ENCODE measurements around the gene GCH1. TPM values are rescaled to one million over a fixed set of nuclear protein-coding genes. Genes with fewer than 3 reads are reported as not detected.

GCH1 gene
- total RNA-seq, 1 experiment from 2014 or later = 7.7 TPM

DNA sequence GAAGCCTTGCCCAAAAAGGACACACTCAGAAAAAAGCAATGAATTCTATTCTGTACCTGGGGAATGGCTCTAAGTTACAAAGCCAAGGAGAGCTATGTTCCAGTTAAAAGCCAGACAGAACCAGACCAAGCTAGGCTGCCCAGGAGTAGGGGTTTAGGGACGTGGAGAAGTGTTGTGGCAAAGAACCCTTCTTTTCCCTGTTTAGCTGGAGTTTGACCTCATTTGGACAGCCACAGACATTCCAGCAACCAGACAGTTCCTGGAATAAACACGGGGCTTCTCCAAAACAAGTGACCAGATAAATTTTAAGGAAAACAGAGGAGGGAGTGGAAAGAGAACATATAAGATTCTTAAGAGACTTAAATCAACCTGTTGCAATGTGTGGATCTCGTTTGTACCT, 62.3 kb downstream of the GCH1 start:
- no peaks in the 10 kb centered on the region for H3K36me3 ChIP-seq (ENCODE audit: insufficient read depth, low read length, poor library complexity, severe bottlenecking)
- H3K27ac ChIP-seq (ENCODE audit: low read depth, low read length, poor library complexity, severe bottlenecking) = no peak overlapping the region
- H3K4me1 ChIP-seq (ENCODE audit: insufficient read depth, low read length, poor library complexity, severe bottlenecking) = no peaks in the 10 kb centered on the region
- ChIA-PET CTCF (interaction anchor here (0.6 kb wide), 1 partner anchor 51 kb away, joined by 3 read pairs; no protein-coding TSS in a partner anchor), POLR2A (ENCODE audit: low non-redundant PET) (no interaction called here)
- DNase-seq (ENCODE audit: low spot score) = no peak
- TF ChIP-seq EZH2 (IDR thresholded peaks at IDR 0.05; ENCODE audit: borderline replicate concordance, low read depth, low read length, poor library complexity, severe bottlenecking) = no peak
- TF ChIP-seq, protein P1, sequence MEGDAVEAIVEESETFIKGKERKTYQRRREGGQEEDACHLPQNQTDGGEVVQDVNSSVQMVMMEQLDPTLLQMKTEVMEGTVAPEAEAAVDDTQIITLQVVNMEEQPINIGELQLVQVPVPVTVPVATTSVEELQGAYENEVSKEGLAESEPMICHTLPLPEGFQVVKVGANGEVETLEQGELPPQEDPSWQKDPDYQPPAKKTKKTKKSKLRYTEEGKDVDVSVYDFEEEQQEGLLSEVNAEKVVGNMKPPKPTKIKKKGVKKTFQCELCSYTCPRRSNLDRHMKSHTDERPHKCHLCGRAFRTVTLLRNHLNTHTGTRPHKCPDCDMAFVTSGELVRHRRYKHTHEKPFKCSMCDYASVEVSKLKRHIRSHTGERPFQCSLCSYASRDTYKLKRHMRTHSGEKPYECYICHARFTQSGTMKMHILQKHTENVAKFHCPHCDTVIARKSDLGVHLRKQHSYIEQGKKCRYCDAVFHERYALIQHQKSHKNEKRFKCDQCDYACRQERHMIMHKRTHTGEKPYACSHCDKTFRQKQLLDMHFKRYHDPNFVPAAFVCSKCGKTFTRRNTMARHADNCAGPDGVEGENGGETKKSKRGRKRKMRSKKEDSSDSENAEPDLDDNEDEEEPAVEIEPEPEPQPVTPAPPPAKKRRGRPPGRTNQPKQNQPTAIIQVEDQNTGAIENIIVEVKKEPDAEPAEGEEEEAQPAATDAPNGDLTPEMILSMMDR (conservative IDR thresholded peaks at IDR 0.05; ENCODE audit: low read depth, low read length) = no peak
- intact Hi-C loops (cut with micrococcal nuclease; ENCODE audit: unreplicated experiment) = no loop called here
- BruUV-seq (replicated peaks) = no TSS peak
- no peaks in the 10 kb centered on the region for H3K9me3 ChIP-seq (ENCODE audit: low read depth, low read length, poor library complexity, severe bottlenecking)
- no peaks in the 10 kb centered on the region for H3K27me3 ChIP-seq (replicated peaks; ENCODE audit: insufficient read depth, low read depth, low read length, poor library complexity)
- no peak overlapping the region for H3K4me3 ChIP-seq (ENCODE audit: low read depth, low read length, poor library complexity, severe bottlenecking)

DNA sequence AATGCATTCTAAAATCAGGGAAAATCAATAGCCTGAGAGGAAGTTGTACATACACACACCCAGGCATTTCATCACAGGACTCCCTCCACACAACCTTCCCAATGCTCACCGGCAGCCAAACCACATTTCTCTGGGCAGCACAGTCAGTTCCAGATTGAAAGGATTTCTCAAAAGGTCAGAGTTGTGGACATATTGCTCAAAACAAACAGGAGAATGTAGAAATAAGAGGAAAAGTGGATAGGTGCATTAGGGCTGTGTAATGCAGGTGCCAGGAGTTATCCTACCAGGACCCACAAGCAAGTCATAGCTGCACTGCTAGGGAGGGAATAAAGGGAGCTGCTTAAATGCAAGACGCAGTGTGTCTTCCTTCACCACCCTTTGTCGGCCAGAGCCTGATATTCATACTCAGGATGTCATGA, 62.9 kb downstream of the GCH1 start:
- H3K27ac ChIP-seq (ENCODE audit: low read depth, low read length, poor library complexity, severe bottlenecking) = no peak overlapping the region
- BruUV-seq (replicated peaks) = no TSS peak
- no peaks in the 10 kb centered on the region for H3K4me1 ChIP-seq (ENCODE audit: insufficient read depth, low read length, poor library complexity, severe bottlenecking)
- intact Hi-C loops (cut with micrococcal nuclease; ENCODE audit: unreplicated experiment) = no loop called here
- ChIA-PET POLR2A (ENCODE audit: low non-redundant PET) (no interaction called here), CTCF (no interaction called here)
- DNase-seq (ENCODE audit: low spot score) = no peak
- no peaks in the 10 kb centered on the region for H3K9me3 ChIP-seq (ENCODE audit: low read depth, low read length, poor library complexity, severe bottlenecking)
- no peak overlapping the region for H3K4me3 ChIP-seq (ENCODE audit: low read depth, low read length, poor library complexity, severe bottlenecking)
- H3K27me3 ChIP-seq (replicated peaks; ENCODE audit: insufficient read depth, low read depth, low read length, poor library complexity) = no peaks in the 10 kb centered on the region
- no peaks in the 10 kb centered on the region for H3K36me3 ChIP-seq (ENCODE audit: insufficient read depth, low read length, poor library complexity, severe bottlenecking)
- TF ChIP-seq, protein P1 (conservative IDR thresholded peaks at IDR 0.05; ENCODE audit: low read depth, low read length) = no peak
- no peak for TF ChIP-seq EZH2 (IDR thresholded peaks at IDR 0.05; ENCODE audit: borderline replicate concordance, low read depth, low read length, poor library complexity, severe bottlenecking)

DNA sequence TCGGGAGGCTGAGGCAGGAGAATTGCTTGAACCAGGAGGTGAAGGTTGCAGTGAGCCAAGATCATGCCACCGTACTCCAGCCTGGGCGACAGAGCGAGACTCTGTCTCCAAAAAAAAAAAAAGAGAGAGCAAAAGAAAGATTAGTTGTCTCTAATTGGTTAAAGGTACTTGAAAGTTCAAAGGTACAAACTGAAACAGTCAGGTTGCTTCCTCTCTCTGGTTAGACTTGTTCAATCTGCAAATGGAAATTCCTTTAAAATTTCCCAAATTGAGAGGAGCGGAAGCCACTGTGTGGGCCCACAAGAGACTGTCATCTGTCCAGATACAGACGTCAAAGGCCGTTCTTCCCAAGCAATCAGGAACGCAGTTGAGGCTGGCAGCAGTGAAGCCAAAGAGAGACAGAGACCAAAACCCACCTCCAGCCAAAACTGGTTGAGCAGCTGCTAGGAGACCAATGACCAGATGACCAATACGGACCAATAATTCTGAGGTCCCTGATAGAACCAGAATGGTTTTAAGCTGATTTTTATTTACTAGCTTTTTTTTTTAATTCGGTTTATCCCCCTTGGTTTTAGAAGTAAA, 63.6 kb downstream of the GCH1 start:
- ChIA-PET CTCF (no interaction called here), POLR2A (ENCODE audit: low non-redundant PET) (no interaction called here)
- no peaks in the 10 kb centered on the region for H3K36me3 ChIP-seq (ENCODE audit: insufficient read depth, low read length, poor library complexity, severe bottlenecking)
- BruUV-seq (replicated peaks) = no TSS peak
- H3K27ac ChIP-seq (ENCODE audit: low read depth, low read length, poor library complexity, severe bottlenecking) = no peak overlapping the region
- no peaks in the 10 kb centered on the region for H3K27me3 ChIP-seq (replicated peaks; ENCODE audit: insufficient read depth, low read depth, low read length, poor library complexity)
- no peak for TF ChIP-seq EZH2 (IDR thresholded peaks at IDR 0.05; ENCODE audit: borderline replicate concordance, low read depth, low read length, poor library complexity, severe bottlenecking)
- TF ChIP-seq, protein P1 (conservative IDR thresholded peaks at IDR 0.05; ENCODE audit: low read depth, low read length) = no peak
- H3K4me1 ChIP-seq (ENCODE audit: insufficient read depth, low read length, poor library complexity, severe bottlenecking) = no peaks in the 10 kb centered on the region
- intact Hi-C loops (cut with micrococcal nuclease; ENCODE audit: unreplicated experiment) = no loop called here
- no peak overlapping the region for H3K4me3 ChIP-seq (ENCODE audit: low read depth, low read length, poor library complexity, severe bottlenecking)
- H3K9me3 ChIP-seq (ENCODE audit: low read depth, low read length, poor library complexity, severe bottlenecking) = no peaks in the 10 kb centered on the region
- DNase-seq (ENCODE audit: low spot score) = no peak
